Embryonic facial prominence (tissue), 1 donor: ENCODE measurements around the gene PHLPP1.

Experiments used
- DNase-seq: peaks from one replicate; pipeline ENCODE4 v3.0.0-alpha.2; 2016; ENCODE audit errors: extremely low spot score

PHLPP1 gene

DNA sequence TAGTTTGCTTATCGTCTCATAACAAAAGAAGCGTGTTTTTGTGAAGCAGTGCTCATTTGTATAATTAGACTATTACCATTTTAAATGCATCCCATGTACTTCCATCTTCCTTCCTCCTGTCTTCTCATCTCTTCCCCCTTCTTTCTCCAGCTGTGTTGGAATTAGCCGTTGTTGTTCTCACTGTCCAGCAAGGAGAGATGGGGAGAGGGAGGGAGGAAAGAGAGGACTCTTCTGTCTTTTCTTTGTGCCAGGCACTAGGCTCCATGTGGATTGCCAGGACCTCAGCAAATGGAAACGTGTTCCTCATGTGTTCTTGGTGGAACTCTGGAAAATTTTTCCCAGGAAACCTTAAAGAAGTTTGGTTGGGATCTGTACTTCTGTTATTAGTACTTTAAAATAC, 131.7 kb downstream of the PHLPP1 start:
- DNase-seq: no peak

GRCh38 chr18:62848946-62849345, 133.6 kb downstream of the PHLPP1 start:
- no peak for DNase-seq

DNA sequence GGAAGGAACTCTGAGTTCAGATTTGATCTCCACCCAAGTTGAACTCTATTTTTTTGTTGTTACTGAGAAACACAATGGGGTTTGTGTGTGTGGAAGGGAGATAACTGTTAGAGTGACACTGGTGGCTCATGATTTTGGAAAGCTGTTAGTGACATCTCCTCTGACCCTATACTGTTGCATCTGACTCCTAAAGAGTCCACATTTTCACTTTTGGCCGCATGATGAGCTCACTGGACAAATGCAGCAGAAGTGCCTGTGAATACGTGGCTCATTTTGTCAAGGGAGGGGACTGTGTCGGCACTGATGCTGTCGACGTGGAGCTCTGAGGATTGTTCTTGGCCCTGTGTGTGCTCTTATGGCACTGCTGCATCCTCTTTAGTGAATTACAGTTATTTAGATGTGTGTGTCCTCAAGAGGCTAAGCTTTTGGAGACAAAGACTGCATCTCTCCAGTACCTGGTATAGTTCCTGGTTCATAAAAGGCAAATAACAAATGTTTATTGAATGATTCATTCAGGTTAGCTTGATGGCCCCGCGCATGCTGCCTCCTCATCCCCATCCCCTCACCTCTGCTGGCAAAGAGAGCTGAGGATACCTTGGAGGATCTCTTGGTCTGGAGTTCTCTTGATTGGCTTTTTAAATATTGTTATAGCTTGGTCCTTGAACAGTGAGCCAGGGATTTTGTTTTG, 135.4 kb downstream of the PHLPP1 start:
- DNase-seq: no peak

DNA sequence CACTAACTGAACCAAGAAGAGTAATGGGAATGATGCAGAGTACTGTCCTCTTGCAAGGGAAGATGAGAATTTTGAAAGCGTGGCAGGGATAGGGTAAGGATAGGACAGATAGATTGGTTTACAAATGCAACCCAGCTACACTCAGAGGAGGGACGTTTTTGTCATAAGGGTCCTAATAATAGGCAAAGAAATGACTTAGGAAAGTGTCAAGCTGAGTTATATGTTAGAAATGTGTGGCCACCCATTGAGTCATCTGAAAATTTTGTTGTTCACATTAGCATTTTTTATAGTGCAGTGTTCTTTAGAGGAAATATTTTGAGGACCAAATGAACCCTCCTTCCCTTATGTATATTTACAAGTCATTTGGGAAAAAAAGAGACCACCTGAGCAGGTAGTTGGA, 137.5 kb downstream of the PHLPP1 start:
- DNase-seq: no peak

- DNase-seq: no peak
Observed at GRCh38 chr18:62856294-62856693, 141.0 kb downstream of the PHLPP1 start.

DNA sequence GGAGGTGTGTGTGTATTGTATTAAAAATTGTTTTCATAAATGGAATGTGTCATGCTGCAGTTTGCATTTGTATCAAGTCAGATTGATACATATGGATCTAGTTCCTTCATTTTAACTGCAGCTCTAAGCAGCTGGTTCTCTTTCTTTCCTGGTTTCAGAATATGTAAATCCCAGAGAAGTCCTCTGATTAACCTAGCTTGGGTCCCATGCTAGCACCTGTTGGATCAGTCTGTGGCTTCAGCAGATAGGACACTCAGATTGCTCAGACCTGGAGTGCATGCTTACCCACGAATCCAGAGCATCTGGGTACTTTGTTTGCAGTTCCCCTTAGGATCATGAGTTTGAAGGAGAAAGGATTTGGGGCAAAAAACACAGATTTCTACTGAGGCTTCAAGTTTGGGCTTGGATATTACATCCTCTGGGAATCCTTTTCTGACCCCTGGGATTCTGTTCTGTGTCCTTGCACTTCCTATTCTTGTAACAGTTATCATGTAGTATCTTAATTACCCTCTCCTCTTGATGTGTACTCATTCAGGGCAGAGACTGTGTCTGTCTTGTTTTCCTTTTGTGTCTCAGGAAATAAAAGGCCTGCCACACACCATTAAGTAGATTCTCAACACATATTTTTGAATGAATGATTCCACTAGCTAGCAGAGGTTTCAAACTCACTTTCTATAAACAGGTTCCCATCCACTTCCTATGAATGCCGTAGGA, 142.1 kb downstream of the PHLPP1 start:
- no peak for DNase-seq

DNA sequence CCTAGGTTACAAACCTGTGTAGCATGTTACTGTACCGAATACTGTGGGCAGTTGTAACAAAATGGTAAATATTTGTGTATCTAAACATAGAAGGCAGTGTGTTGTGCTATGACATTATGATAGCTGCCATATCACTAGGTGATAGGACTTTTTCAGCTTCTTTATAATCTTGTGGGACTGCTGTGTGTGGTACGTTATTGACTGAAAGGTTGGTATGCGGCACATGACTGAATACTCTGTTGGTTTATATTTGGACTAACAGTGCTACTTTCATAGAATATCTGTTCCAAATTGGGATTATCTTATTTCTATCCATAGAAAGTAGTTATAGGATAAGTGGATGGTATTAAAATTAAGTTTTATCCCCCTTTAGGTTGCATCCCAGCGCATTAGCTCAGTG, 144.7 kb downstream of the PHLPP1 start:
- DNase-seq: no peak

DNA sequence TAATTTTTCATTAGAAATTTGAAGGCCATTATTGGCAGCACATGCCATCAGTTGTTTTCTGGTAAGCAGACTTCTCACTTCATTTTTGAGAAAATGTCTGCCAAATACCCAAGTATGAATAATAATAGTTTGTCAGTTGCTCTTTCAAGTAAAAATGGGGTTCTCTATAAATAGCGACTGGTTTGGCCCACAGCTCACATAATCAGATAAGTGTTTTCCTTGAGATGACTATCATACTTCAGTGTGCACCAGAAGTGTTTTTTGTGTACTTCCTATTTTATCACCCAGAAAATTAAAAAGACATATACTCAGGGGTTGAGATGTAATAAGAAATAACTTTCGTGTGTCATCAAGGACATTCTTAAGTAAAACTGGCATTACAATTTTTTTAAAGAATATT, 147.1 kb downstream of the PHLPP1 start:
- no peak for DNase-seq

GRCh38 chr18:62863579-62864001, 148.2 kb downstream of the PHLPP1 start:
- DNase-seq: no peak

DNA sequence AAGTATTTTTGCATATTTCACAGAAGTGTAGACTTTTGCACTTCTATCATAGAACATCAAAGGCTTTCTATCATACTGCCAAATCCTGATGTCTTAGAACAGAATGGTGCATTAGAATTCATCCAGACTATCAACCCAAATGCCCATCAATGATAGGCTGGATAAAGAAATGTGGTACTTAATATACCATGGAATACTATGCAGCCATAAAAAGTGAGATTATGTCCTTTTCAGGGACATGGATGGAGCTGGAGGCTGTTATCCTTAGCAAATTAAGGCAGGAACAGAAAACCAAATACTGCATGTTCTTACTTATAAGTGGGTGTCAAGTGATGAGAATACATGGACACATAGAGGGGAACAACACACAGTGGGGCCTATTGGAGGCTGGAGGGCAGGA, 150.2 kb downstream of the PHLPP1 start:
- DNase-seq: no peak

GRCh38 chr18:62867534-62867933, 152.2 kb downstream of the PHLPP1 start:
- no peak for DNase-seq

DNA sequence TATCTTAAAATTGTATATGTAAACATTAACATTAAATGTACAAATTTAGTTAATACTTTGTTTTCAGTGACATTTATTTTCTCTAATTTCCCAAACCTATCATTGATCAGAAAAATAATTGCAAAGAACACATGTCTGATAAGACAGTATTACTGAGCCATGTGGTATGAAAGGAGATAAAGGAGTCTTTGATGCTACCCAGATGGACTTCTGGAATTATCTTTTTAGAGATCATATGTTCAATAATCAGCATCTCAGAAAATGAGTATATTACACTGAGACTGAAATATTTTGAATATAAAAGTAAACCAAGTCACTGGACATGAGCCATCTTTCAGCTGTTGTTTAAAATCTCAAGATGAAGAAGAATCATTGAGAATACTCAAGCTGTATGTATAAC, 153.3 kb downstream of the PHLPP1 start:
- DNase-seq: no peak

- no peak for DNase-seq
Observed at GRCh38 chr18:62870643-62871042, 155.3 kb downstream of the PHLPP1 start.

DNA sequence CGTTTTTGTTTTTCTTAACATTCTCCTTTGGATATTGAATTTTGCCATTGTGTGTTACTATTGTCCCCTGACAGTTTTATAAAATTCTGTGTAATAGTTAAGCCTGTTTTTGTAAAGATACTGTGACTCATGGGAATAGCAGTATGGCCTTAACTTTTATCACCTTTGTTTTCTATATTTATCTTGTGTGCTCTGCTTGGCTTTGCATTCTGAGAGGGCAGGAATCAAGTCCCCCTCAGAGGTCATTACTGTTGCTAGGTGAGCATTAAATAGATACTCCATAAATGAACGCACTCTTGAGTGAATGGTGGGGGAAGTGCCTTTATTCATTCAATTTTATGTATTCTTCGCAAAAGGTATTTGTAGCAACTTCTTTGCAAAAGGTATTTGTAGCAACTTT, 160.0 kb downstream of the PHLPP1 start:
- no peak for DNase-seq

DNA sequence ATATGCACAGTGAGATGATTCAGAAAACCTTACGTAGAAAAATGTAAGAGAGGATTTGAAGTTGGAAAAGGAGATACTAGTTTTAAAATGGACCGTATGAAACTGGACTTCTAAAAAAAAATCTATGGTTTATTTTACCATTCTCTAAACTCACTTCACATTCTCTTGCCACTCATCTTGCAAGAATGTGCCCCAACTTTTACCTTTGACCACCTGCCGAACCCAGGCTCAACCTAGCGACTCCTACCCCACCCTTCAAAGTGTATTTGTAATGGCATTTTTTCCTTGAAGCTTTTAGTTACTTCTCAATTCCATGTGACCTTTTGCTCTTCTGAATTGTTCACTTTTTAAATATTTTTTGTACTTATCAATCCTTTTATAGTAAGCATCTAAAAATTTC, 160.8 kb downstream of the PHLPP1 start:
- no peak for DNase-seq

GRCh38 chr18:62876828-62877227, 161.5 kb downstream of the PHLPP1 start:
- no peak for DNase-seq

GRCh38 chr18:62877411-62878221, 162.3 kb downstream of the PHLPP1 start:
- no peak for DNase-seq

DNA sequence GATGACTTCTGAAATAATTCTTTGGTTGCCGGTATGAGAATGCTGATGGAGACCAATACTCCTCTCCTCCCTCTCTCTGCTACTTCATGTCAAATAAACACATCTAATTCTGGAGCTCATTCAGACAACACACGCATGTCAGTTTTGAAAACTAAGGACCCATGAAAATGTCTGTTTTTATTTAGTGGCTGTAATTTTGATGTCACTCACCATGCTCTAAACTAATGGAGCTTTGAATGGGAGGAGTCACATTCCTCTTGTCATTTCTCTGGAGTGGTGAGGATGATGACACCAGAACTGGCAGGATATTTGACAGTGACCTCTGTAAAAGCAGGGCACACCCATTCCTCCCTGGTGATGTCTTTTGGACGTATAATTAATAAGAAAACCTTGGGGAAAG, 163.0 kb downstream of the PHLPP1 start:
- no peak for DNase-seq

GRCh38 chr18:62880034-62880433, 164.7 kb downstream of the PHLPP1 start:
- DNase-seq: no peak

DNA sequence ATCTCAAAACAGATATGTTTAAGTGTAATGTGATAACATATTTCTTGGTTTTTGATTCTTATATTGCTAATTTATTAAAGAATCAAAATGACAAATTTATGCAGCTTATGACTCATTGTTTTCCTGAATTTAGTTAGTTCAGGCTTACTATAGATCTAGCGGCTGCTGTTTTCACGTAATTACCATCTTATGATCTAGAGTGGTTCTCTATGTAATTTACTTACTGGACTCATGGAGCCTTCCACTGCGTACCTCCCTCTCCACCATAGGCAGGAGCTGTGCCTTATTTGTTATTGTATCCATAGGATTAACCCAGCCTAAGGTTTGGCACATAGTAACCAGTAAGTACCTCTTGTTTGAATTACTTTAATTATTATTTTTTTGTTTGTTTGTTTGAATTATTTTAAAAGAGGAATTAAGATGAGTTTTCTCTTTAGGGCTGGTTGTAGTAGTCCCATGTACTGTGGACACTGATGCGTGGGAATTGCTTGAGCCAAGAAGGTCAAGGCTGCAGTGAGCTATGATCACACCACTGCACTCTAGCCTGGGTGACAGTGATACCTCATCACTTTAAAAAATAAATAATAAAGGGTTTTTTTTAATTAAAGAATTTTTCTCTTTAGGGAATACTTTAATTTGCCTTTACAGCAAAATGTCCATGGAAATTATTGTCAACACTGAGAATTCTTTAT, 165.5 kb downstream of the PHLPP1 start:
- DNase-seq: no peak

- DNase-seq: no peak
Observed at GRCh38 chr18:62881509-62882016, 166.2 kb downstream of the PHLPP1 start.
